DOHH2 (cell line): ENCODE measurements around the gene SLC47A1.

ENCODE experiments used
- CTCF ChIP-seq: fragments of 200-600 bp; sonication (generic); IDR thresholded peaks from one replicate; pipeline ENCODE4 v1.5.1; 2014; ENCODE audit warnings: antibody characterized with exemption, mild to moderate bottlenecking, low read depth, low read length; ENCODE audit not compliant: poor library complexity, severe bottlenecking
- EZH2phosphoT487 ChIP-seq: fragments of 200-600 bp; sonication (generic); IDR thresholded peaks from 2 replicates; pipeline ENCODE4 v1.6.1; 2017; ENCODE audit warnings: borderline replicate concordance, mild to moderate bottlenecking, antibody characterized with exemption, low read length, moderate library complexity, mixed read lengths

- TF ChIP-seq CTCF (no peak), EZH2phosphoT487 (no peak)
These were observed 58.7 kb downstream of the SLC47A1 start for GRCh38 chr17:19592316-19592715.
